Large intestine (tissue), 3 donors: ENCODE results near the gene MT1B. TPM values are rescaled to one million over a fixed set of nuclear protein-coding genes. Genes with fewer than 3 reads are reported as not detected.

Source experiments
- DNase-seq, 2 donors: peaks; one replicate each; pipeline versions ENCODE4 v3.0.0 to v3.0.0-alpha.2; 2013
- H3K27ac ChIP-seq: one replicate; pipeline ENCODE4 v1.5.1; 2013; ENCODE audit warnings: low read length
- H3K27me3 ChIP-seq: 2 replicates; pipeline ENCODE4 v1.6.1; 2013; ENCODE audit warnings: low read length; ENCODE audit not compliant: control insufficient read depth, insufficient read depth
- H3K36me3 ChIP-seq: 2 replicates; pipeline ENCODE4 v1.6.1; 2013; ENCODE audit warnings: low read length; ENCODE audit not compliant: control insufficient read depth, insufficient read depth
- H3K4me1 ChIP-seq: one replicate; pipeline ENCODE4 v1.6.1; 2013; ENCODE audit warnings: low read length; ENCODE audit not compliant: control insufficient read depth, insufficient read depth
- H3K4me3 ChIP-seq: one replicate; pipeline ENCODE4 v1.5.1; 2013; ENCODE audit warnings: low read length
- H3K9me3 ChIP-seq: one replicate; pipeline ENCODE4 v1.6.1; 2013; ENCODE audit warnings: mild to moderate bottlenecking, low read depth, low read length, moderate library complexity; ENCODE audit not compliant: control insufficient read depth
- WGBS: methylation state at CpG from one replicate; pipeline ENCODE4 v1.1.5; 2013; ENCODE audit warnings: low lambda C conversion rate; ENCODE audit not compliant: insufficient coverage; 5-methylcytosine and 5-hydroxymethylcytosine counted together
- polyA plus RNA-seq: library from polyadenylated mRNA; unstranded; fragments of 120-200 nt; gene quantifications from one replicate; pipeline ENCODE4 v1.2.1, GENCODE V29; 2013

The MT1B gene
- polyA plus RNA-seq, 1 donor: not detected

GRCh38 chr16:56675685-56676210 is 24.1 kb downstream of the MT1B start:
- no CpG with 5 or more reads among the region's 32 CpGs for WGBS
- H3K9me3 ChIP-seq: no peaks in the 10 kb centered on the region
- DNase-seq: peak in 1 of 2 donors; percentile 67
- H3K36me3 ChIP-seq: no peaks in the 10 kb centered on the region
- H3K27me3 ChIP-seq: peaks cover 28% of the 10 kb centered on the region
- H3K4me1 ChIP-seq: no peaks in the 10 kb centered on the region
- H3K27ac ChIP-seq: no peak overlapping the region
- H3K4me3 ChIP-seq: peak overlapping the region; percentile 54

DNA sequence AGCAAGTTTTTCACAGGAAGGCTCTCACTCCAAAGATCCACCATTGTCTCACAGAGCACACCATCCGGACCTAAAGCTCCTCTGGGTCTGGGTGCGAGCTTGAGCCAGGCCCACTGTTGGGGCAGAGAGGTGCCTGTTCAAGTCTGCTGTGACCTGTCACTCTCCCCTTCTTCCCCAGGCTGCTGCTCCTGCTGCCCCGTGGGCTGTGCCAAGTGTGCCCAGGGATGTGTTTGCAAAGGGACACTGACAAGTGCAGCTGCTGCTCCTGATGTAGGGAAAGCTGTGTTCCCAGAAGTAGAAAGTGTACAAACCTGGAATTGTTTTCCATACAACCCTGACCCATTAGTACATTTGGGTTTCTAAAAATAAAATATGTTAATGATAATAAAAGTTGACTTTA is 25.8 kb downstream of the MT1B start:
- H3K36me3 ChIP-seq: no peaks in the 10 kb centered on the region
- peaks cover 24% of the 10 kb centered on the region for H3K27me3 ChIP-seq
- H3K27ac ChIP-seq: no peak overlapping the region
- no peaks in the 10 kb centered on the region for H3K9me3 ChIP-seq
- no peak for DNase-seq
- WGBS: no CpG with 5 or more reads among the region's 3 CpGs
- H3K4me1 ChIP-seq: peaks cover 3% of the 10 kb centered on the region
- H3K4me3 ChIP-seq: no peak overlapping the region

DNA sequence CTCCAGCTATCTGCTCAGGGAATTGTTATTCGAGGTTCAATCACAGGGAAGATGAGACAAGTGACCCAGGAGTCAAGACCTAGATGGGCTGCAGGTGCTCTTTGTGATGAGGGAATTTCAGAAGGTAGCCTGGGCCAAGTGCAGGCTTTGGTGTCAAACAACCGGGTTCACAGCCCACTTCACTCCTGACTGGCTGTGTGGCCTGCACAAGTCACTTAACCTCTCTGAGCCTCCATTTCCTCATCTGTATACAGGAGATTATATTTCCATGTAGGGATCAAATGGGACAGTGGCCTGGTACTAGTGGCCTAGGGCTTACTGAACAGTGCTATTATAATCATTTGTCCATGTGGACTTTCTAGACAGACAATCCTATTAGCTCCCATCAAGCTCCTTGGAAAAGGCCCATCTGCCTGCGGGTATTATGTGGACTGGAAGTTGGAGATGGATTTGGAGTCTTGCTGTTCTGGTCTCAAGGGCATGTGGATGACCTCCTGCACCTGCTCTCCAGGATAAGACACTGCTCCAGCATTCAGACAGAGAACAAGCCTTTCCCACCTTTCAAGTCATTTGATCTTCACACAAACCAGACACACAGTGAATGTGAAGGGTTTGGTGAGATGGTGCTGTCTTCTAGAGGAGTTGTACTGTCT is 27.5 kb downstream of the MT1B start:
- WGBS: no CpG with 5 or more reads among the region's 3 CpGs
- H3K27me3 ChIP-seq: peaks cover 22% of the 10 kb centered on the region
- peaks cover 7% of the 10 kb centered on the region for H3K4me1 ChIP-seq
- H3K9me3 ChIP-seq: no peaks in the 10 kb centered on the region
- H3K4me3 ChIP-seq: no peak overlapping the region
- no peak overlapping the region for H3K27ac ChIP-seq
- no peaks in the 10 kb centered on the region for H3K36me3 ChIP-seq
- DNase-seq: no peak

DNA sequence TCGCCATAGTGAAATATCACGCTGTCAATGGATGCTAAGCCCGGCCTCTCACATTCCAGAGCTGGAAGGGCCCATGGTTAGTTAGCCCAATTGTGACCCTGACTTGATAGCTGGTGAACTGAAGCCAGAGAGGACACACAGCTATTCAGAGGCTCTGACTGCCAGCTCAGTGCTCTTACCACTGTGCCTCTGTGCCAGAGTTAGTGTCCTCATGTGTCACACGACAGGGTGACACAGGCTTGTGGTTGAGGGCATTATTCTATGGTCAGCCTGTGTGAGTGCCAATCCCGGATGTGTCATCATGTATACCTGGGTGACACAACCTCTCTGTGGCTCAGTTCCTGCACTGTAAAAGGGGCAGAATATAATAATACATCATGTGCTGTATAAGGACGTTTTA is 28.1 kb downstream of the MT1B start:
- H3K27ac ChIP-seq: no peak overlapping the region
- H3K36me3 ChIP-seq: no peaks in the 10 kb centered on the region
- no peak overlapping the region for H3K4me3 ChIP-seq
- WGBS: no CpG with 5 or more reads among the region's 6 CpGs
- peaks cover 22% of the 10 kb centered on the region for H3K27me3 ChIP-seq
- no peaks in the 10 kb centered on the region for H3K9me3 ChIP-seq
- peaks cover 7% of the 10 kb centered on the region for H3K4me1 ChIP-seq
- no peak for DNase-seq

DNA sequence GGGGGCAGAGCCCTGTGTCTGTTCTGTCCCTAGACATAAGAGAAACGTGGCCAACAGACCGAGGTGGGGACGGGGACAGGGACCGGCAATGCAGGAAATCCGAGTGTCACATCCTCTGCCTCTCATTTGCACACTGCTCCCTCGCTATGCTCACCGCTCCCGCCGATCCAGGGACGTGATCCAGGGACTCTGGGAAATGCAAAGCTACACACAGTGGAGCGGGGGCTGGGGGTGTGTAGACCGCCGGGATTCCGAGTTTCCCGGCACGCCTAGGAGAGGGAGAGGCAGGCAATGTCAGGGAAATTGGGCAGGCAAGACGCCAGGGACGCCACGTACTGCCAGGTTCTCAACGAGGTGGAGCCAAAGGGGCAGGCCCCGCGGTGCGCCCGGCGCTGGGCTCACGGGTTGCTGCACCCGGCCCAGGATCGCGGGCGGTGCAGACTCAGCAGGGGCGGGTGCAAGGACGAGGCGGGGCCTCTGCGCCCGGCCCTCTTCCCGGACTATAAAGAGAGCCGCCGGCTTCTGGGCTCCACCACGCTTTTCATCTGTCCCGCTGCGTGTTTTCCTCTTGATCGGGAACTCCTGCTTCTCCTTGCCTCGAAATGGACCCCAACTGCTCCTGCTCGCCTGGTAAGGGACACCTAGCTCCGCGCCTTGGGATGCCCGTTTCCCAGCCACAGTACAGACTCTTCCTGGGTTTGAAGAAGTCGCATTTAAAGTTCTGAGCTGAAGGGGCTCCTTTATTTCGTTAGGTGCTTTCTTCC is 30.4 kb downstream of the MT1B start, which contains the start of gene MT1X:
TSS of gene MT1X (plus strand) at position 532 of the 764 bp plus-strand sequence. CDS start at position 603, 71 bp downstream.
- no peaks in the 10 kb centered on the region for H3K36me3 ChIP-seq
- peaks cover 3% of the 10 kb centered on the region for H3K27me3 ChIP-seq
- peak within 1 kb of the TSS; percentile 70 for H3K27ac ChIP-seq
- H3K4me3 ChIP-seq: peak within 1 kb of the TSS; percentile 61
- H3K9me3 ChIP-seq: peaks cover 6% of the 10 kb centered on the region
- WGBS: no CpG with 5 or more reads among the region's 49 CpGs
- peak; percentile 94 to 97 for DNase-seq
- peaks cover 7% of the 10 kb centered on the region for H3K4me1 ChIP-seq

DNA sequence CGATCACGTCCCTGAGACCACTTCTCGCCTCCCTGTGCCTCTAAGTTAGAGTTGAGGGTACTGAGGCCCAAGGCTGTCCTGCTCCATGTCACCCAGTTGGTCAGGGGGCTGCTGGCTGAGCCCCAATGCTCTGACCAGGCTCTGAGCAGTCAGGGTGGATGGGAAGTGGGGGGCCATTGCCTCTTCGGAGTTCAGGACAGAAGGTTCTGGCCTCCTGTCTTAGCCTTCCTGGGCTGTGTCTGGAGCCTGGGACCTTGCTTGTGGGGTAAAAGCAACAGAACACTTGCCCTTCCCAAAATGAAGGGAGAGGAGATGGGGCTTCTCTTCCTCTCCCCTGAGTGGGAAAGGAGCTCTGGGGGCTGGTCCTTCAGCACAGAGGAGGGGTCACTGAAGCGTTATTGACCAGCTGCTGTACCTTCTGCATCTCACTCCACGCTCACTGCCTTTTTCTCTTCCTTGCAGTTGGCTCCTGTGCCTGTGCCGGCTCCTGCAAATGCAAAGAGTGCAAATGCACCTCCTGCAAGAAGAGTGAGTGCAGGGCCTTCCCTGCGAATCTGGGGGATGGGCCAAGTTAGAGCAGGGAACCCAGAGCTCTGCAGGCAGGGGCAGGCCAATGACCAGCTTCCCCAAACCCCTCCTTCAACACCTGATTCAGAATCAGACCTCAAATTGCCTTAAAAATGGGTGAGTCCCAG is 31.2 kb downstream of the MT1B start:
- no peak for DNase-seq

DNA sequence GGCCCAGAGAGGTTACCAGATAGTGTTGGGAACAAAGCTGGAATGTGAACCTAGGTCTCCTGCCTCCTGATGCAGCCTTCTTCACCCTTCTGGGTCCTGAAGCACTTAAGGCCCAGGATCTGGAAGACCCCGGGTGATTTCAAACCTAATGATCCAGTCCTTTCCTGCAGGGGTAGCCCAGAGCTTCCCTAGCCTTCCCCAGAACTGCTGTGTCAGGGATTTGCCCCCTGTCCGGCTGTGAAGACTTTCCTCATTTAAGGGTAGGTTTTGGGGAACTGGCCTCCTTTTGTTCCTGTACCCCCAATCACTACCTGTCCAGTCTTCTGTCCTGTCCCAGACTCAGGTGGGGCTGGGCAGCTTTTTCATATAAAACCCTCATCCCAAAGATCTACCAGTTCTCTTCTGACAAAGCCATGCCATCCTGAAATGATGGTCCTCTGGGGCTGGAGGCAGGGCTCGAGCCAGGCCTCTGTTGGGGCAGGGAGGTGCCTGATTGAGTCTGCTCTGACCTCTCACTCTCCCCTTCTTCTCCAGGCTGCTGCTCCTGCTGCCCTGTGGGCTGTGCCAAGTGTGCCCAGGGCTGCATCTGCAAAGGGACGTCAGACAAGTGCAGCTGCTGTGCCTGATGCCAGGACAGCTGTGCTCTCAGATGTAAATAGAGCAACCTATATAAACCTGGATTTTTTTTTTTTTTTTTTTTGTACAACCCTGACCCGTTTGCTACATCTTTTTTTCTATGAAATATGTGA is 31.9 kb downstream of the MT1B start:
- peaks cover 7% of the 10 kb centered on the region for H3K4me1 ChIP-seq
- no peak overlapping the region for H3K27ac ChIP-seq
- no peak for DNase-seq
- peak overlapping the region; percentile 61 for H3K4me3 ChIP-seq
- H3K9me3 ChIP-seq: peaks cover 6% of the 10 kb centered on the region
- 40% methylated on average over 1 of the region's 5 CpGs for WGBS
- H3K27me3 ChIP-seq: no peaks in the 10 kb centered on the region
- H3K36me3 ChIP-seq: no peaks in the 10 kb centered on the region

More for the DNA sequence above, 31.2 kb downstream of the MT1B start:
- H3K27me3 ChIP-seq: no peaks in the 10 kb centered on the region
- H3K27ac ChIP-seq: peak overlapping the region; percentile 41
- H3K4me1 ChIP-seq: peaks cover 7% of the 10 kb centered on the region
- no CpG with 5 or more reads among the region's 8 CpGs for WGBS
- H3K4me3 ChIP-seq: peak overlapping the region; percentile 61
- H3K9me3 ChIP-seq: peaks cover 6% of the 10 kb centered on the region
- H3K36me3 ChIP-seq: no peaks in the 10 kb centered on the region

DNA sequence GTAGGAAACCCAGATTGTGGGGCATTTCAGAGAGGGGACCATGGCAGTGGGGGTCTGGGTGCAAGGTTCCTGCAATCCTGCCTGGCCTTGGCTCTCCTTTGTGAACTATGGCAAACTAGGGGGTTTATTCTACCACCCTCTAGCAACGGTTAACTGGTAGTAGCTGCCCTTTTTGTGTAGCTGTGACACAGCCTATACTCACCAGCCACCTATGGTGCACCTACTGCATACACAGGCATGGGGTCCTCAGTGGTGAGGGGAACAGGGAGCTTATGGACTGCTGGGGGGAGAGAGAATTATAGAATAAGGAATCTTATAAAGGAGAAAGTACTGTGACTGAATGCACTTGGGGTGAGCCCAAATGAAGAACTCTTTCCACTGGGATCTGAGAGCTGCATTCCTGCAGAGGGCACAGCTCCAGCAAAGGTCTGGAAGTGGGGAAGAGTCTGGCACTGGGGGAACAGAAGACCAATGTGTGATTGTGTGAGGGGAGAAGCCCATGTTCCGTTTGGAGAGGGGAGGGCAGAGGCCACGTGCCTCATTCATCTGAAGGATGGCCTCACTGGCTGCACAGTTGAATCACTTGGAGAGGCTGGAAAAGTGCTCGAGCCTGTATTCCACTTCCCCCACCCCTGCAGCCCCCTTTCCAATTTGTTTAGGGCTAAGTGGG is 32.7 kb downstream of the MT1B start:
- DNase-seq: no peak
- no peak overlapping the region for H3K27ac ChIP-seq
- H3K4me1 ChIP-seq: peaks cover 7% of the 10 kb centered on the region
- no peak overlapping the region for H3K4me3 ChIP-seq
- peaks cover 6% of the 10 kb centered on the region for H3K9me3 ChIP-seq
- WGBS: no CpG with 5 or more reads among the region's 4 CpGs
- H3K27me3 ChIP-seq: no peaks in the 10 kb centered on the region
- no peaks in the 10 kb centered on the region for H3K36me3 ChIP-seq

DNA sequence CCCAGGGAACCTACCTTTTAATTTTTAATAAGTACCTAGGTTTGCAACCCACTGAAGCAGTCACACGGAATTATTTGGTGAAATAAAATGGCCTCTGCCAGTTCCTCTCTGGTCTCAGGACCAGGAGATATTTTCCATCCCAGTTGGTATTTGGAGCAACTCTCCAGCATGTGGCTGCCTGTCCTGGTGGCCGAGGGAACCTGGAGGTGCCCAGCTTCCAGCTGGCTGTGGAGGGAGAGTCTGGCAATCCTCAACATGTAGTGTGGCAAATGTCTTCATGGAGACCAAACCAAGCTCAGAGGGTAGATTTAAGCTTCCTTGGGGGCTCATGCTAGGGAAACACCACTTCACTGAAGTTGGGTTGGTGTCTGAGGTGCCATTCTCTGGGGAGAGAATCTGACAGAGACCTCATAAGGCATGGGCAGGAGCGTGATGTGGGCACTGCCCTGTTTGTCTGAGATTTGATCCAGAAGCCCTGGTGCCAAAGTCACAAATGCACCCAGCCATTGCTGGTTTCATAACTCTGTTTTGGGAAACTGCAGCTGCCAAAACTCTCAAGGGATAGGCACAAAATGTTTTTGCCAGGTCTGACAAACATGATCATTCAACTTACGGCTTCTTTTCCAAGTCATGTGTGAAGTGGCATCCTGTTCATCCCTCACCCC is 33.4 kb downstream of the MT1B start:
- no peak overlapping the region for H3K27ac ChIP-seq
- H3K4me1 ChIP-seq: peaks cover 7% of the 10 kb centered on the region
- DNase-seq: no peak
- peaks cover 6% of the 10 kb centered on the region for H3K9me3 ChIP-seq
- no CpG with 5 or more reads among the region's 4 CpGs for WGBS
- no peak overlapping the region for H3K4me3 ChIP-seq
- no peaks in the 10 kb centered on the region for H3K36me3 ChIP-seq
- no peaks in the 10 kb centered on the region for H3K27me3 ChIP-seq
